COLO829 (cell line): ENCODE results near the gene CCDC73.
A peak's percentile ranks its signal among the peaks of the same experiment; 100 is the strongest.

ENCODE experiments used
- DNase-seq: peaks from one replicate; pipeline ENCODE4 v3.0.0; 2012; ENCODE audit warnings: low spot score

CCDC73 gene

DNA sequence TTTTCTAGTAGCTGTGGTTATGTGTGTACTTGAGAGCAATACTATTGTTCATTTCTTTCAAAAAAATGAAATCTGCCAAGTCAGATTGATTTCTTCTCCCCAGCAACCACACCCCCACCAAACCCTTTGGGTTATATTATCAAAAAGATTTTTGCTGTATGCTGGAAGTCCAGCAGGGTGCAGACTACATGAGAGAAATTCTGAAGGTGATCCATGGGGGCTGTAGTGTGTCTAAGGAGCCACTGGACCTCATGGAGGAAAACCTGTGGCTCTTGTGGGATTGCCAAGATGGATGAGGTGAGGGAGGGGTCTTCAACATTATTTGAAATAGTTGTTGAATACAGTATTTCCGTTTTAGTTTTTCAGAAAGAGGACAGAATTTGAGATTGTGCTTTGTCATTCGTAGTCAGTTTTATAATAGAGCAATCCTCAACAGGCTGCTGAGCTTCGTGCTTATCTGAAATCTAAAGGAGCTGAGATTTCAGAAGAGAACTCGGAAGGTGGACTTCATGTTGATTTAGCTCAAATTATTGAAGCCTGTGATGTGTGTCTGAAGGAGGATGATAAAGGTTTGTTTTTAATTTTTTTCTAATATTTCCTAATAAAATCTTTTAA lies 207.8 kb downstream of the CCDC73 start:
- DNase-seq = peak; percentile 11

DNA sequence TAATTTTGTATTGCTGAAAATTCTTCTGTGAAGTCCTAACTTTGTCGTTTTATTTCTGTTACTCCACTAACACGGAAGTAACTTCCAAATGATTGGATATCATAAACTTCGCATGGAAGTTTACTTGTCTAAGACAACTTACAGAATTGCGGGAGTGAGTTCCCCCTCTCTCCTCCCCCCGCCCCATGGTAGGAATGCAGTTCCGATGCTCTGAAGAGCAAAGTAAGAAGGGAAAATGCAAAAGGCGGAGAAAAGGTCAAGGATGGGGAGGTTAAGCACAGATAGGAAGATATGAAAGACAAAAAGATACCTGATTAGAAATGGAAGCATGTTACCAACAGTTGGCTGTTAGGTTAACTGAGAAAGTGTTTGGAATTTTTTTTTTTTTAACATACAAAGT lies 209.5 kb downstream of the CCDC73 start:
- DNase-seq = no peak

DNA sequence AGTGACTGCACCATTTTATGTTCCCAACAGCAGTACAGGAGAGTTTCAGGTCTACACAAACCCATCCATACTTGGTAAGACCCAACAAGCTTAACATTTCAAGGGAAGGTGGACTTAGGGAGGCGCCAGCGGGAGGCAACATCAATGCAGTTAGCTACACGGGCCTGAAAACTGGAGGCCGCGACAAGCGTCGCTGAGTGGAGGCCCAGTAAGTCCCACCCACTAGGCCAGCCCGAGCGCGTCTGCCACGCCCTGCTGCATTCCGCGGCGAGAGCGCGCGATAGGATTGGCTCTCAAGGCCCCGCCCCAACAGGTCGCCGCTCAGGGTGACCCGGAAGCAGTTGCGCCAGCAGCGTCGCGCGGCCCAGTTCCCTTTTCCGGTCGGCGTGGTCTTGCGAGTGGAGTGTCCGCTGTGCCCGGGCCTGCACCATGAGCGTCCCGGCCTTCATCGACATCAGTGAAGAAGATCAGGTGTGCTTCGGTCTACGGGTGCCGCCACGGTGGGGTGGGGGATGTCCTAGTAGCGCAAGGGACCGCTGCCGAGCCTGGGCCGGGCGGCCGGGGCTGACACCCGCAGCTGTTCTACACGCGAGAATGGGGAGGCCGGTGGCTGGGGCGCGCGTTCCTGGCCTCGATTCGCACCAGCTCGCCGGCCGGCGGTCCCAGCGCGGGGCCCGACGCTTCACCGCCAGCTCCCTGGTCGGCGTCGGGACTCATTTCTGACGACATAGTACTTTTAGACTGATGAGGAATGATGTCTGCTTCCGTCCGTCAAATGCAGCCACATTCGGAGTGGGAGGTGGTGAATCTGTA lies 210.8 kb downstream of the CCDC73 start, which contains the start of gene EIF3M:
EIF3M (plus strand) TSS at position 373 of the 813 bp plus-strand sequence; CDS start at position 430, 57 bp downstream.
- DNase-seq = peak; percentile 79

DNA sequence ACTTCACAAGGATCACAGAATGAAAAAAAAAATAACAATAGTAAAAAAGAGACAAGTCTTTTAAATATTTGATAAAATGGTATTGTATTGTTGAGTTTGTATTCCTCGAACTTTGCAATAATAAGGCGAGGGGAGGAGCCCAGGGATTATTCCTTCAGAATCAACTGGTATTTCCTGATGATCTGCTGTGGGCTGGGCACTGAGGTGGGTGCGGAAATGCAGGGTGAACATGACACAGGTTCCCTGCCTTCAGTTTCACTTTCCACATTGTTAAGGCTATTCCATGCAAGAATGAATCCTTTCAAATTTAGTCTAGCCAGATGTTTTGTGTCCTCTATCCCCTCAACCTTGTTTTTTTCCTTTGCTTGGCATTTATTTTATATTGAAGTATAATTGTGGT lies 212.9 kb downstream of the CCDC73 start:
- DNase-seq = no peak

DNA sequence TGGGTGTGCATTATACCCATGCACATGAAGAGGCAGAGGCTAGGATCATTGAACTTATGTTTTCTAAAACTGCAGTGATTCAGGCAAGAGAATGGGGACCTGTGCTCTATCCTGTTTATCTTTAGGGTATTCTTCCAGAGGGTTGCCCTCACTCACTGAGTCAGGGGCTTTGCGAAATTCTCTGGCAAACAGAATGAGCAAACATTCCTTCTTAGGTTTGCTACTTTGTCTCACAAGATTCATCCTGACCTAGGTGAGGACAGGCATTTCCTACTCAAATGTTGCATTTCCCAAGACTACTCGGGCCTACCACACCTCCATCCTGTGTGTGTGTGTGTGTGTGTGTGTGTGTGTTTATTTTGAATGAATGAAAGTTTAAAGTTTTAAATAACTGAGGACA lies 213.5 kb downstream of the CCDC73 start:
- DNase-seq = no peak

DNA sequence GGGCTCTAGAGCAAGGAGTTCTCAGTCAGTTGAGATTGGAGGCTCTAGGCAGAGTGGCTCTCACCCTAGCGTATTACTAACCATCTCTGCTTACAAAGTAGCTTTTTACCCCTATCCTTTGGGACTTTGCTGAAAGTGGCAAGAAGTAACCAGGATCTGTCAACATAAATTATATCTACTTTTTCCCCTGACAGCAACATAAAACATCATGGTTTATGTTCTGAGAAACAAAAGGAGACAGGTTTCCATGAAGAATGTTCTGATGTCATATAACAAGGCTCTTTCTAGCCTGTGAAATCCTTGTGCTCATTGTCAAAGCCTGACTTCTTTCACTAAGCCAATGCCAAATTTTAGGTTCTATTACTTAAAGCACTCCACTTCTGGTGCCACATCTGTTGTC lies 218.0 kb downstream of the CCDC73 start:
- no peak for DNase-seq

DNA sequence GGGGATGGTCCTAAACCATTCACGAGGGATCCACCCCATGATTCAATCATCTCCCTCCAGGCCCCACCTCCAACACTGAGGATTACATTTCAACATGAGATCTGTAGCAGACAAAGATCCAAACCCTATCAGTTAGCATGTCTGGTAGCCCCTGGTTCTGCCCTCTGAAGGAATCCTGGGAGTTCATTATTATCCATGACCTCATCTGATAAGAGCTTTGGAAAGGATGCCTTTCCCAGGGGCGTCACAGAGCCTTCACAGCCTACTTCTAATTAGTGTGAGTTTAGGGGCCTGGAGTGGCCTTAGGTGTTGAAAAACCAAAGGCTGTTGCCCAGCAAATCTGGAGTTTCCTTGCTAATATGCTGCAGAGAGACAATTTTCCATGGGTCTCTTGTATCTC lies 219.4 kb downstream of the CCDC73 start:
- no peak for DNase-seq

DNA sequence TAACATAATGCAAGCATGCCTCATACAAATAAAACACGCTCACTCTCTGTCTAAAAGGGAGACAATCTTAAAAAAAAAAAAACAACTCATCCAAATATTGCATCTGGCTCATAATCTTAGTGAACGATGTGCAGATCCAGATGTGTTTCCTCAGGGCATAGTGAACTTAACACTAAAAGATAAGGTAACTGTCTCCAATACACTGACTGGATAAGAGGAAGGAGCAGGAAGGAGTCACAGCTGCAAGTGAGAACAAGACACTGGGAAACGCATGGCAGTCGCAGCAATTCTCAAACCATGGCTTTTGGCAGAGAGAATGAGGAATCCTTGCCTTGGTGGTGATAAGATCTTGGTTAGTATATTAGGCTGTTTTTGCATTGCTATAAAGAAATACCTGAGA lies 220.0 kb downstream of the CCDC73 start:
- no peak for DNase-seq

DNA sequence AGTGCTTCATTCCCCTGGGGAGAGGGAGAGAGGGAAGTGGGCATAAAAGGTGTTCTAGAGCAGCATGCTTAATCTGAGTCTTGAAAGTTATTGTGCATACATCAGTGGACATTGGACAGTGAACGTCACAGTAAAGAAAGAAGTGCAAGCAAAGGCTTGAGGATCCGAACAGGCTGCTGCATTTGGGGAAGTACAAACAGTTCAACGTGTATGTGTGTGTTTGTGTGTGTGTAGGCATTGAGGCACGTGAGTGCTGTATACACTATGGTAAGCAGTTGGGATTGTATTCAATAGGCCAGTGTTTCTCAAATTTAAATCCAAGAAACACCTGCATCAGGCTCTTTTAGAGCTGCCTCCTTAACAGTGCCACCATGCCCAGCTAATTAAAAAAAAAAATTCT lies 221.2 kb downstream of the CCDC73 start:
- no peak for DNase-seq

DNA sequence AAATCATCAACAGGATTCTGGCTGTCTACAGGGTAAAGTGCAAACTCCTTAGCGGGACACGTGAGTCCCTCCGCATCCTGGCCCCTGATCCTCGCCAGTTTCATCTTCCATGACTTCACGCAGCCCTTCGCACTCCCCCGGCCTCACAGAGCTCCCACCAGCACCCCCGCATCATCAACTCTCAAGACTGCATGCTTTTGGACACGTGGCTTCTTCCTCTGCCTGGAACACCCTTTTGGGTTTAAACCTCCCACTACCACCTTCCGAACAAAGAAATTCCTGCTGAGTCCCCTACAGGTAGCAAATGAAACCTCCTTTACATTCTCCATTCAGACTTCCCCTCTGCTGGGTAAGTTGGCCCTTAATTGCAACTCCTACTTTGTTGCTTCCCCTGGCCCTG lies 223.4 kb downstream of the CCDC73 start:
- no peak for DNase-seq

DNA sequence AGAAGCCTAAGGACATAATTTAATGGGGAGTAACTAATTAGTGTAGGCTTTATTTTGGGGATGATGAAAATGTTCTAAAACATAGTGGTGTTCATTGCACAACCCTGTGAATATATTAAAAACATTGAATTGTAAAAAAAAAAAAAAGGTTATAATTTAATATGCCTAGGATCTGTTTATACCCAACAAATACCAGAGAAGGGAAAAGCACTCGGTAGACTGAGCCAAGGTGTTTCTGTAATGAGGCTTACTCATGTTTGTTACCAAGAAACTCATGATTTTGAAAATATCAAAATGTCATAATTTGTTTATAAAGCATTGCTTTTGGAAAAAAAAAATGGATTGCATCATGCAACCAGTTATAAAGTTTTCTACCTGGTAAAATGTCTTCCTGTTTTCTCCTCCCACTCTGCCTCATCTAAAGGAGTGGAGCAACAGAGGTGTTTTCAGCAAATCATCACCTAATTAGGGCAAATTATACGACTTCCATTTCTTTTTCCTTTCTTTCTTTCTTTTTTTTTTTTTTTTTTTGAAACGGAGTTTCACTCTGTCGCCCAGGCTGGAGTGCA lies 225.1 kb downstream of the CCDC73 start:
- no peak for DNase-seq

DNA sequence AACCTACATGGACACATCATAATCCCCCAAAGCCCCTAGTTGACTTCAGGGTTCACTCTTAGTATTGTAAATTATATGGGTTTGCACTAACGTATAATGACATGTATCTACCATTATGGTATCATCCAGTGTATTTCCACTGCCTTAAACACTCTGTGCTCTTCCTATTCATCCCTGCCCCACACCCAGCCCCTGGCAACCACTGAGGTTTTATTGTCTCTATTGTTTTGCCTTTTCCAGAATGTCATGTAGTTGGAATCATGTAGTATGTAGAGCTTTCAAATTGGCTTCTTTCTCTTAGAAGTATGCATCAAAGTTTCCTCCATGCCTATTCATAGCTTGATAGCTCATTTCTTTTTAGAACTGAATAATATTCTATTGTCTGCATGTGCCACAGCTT lies 227.3 kb downstream of the CCDC73 start:
- DNase-seq = no peak

DNA sequence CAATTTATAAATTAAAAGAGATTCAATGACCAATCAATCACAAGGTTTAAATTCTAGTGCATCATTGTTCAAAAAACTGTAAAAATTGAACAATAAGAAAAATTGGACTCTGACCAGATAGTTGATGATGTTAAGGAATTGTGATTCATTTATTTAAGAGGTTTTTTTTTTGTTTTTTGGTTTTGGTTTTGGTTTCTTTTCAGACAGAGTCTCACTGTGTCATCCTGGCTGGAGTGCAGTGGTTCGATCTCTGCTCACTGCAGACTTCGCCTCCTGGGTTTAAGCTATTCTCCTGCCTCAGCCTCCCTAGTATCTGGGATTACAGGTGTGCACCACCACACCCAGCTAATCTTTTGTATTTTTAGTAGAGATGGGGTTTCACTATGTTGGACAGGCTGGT lies 227.9 kb downstream of the CCDC73 start:
- no peak for DNase-seq

DNA sequence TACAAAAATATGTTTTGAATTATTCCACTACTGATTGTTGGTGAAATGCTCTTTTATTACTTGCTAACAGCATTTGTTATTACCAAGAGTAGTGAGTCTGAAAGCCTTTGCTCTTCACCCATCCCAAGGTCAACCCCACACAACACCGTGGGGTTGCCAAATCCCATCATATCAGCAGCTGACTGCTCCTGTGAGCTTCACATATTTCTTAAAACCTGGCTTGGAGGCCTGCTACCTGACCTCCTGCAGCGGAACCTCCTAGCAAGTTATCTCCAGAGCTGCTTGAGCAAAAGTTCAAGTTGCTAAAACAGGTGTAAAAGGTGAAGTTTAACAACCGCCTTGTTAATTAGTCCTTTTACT lies 230.9 kb downstream of the CCDC73 start:
- no peak for DNase-seq

DNA sequence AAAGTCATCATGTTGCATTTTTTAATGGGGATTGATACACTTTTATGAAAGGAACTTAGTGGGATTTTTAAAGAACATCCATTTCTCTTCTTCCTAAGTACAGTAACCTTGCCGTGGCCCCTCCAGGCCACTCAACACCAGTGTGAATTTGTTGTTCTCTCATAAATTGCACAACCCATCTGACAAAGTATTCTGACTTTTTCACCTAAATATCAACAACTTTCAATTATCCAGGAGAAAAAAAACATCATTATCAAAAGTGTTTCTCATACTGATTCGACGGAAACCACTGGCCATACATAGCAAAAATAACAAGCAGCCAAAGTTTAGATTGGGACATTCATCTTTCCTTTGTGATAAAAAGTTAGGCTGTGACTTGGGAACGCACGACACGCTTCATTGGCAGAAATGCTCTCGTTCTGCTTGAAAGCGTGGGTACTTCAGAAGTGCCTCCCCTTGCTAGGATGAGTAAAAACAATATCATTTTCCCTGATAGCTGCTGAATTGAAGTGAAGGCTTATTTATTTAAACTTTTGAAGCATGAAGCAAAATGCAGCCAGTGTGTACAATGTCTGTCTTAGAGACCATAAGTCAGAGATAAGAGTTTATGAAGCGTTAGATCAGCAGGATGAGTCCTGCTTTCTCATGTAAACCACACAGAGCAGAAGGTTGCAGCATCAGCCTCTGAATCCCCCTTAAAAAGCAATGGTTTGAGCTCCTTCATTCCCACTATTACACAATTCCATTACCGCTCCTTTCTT lies 231.4 kb downstream of the CCDC73 start:
- DNase-seq = no peak

DNA sequence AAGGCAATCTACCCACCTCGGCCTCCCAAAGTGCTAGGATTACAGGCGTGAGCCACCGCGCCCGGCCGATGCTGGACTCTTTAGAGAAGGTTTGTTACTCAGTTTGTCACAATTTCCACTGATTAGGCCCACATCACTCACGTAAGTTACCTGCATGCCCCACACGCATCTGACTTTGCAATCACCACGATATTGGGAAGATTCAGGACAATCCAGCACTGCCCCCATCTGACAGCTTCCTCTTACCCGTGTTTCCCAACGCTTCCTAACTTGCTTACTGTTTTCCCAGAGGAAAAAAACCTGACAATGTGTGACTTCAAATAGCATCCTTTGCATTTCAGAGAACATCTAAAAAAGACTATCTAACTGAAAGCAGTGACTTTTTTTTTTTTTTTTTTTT lies 232.6 kb downstream of the CCDC73 start:
- no peak for DNase-seq

DNA sequence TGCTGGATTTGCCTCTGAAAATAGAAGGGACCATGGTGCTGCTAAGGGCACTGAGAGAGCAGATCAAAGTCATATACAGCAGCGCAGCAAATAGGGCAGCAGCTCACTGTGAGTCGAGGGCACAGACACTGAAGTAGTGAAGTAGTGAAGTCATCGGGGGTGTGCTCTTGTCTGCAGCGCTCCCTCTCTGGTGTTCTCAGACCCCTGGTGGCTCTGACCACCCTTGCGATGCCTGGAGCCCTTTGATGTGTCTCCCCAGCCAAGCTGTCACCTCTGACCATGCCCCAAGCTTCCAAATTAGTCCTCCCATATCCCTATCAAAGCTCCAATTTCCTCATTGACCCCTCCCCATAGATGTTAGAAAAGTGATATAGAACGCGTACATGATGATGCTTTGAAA lies 238.6 kb downstream of the CCDC73 start:
- DNase-seq = no peak

DNA sequence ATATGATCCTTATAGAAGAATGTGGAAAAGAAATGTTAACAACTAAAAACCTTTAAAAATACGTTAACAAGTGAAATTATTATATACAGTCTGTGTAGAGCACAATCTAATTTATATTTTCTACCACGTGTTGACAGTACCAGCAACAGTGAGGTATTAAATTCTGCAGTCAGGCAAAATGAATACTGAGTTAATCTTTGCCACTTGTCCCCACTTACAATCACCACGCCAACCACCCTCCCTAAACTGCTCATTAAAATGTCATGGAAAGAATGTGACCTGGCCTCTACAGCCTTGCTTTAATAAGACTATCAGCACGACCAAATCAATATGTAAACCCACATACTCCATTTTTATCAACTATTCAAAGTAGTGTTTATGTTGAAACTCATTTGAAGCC lies 239.4 kb downstream of the CCDC73 start:
- DNase-seq = no peak
